Activated naive CD4-positive, alpha-beta T cell treated with anti-CD3 and anti-CD28 coated beads for 36 hours (primary cell): Measurements from ENCODE around the gene FTO. TPM values are rescaled to one million over a fixed set of nuclear protein-coding genes. Genes with fewer than 3 reads are reported as not detected.

Source experiments
- CTCF ChIA-PET: fragments of 350-600 bp; sonication (Branson Sonifier 250); formaldehyde crosslinking; loops from one replicate; lab custom pipeline; 2021; ENCODE audit warnings: antibody characterized with exemption; lab: Charles Lee
- DNase-seq: peaks from one replicate; pipeline ENCODE4 v3.0.0-alpha.2; 2020
- H3K27ac Mint-ChIP-seq: one replicate; pipeline ENCODE4 v1.8.0; 2021; ENCODE audit warnings: mild to moderate bottlenecking, mixed read lengths
- H3K27me3 Mint-ChIP-seq: one replicate; pipeline ENCODE4 v1.8.0; 2021; ENCODE audit warnings: low read depth, mixed read lengths
- H3K36me3 Mint-ChIP-seq: one replicate; pipeline ENCODE4 v1.8.0; 2021; ENCODE audit warnings: low read depth, mixed read lengths
- H3K4me1 Mint-ChIP-seq: one replicate; pipeline ENCODE4 v1.8.0; 2021; ENCODE audit warnings: low read depth, mixed read lengths
- H3K4me3 Mint-ChIP-seq: one replicate; pipeline ENCODE4 v1.8.0; 2021; ENCODE audit warnings: mild to moderate bottlenecking, moderate library complexity, mixed read lengths
- H3K9me3 Mint-ChIP-seq: one replicate; pipeline ENCODE4 v1.8.0; 2021; ENCODE audit warnings: mixed read lengths
- intact Hi-C: fragments of 100-400 bp; cut with micrococcal nuclease; formaldehyde crosslinking; loops from one replicate; pipeline ENCODE4 v1.15.1; 2023
- total RNA-seq, 2 experiments: library from RNA; stranded (reverse); gene quantifications; one replicate each; pipeline ENCODE4 v1.2.3, GENCODE V29; 2021

FTO gene
- total RNA-seq, 2 experiments from 2014 or later: 60.2 to 63.9 TPM

- Mint-ChIP-seq H3K4me1 (no peaks in the 10 kb centered on the region), H3K9me3 (no peaks in the 10 kb centered on the region), H3K4me3 (no peak overlapping the region), H3K27me3 (no peaks in the 10 kb centered on the region), H3K27ac (no peak overlapping the region), H3K36me3 (peaks cover 2% of the 10 kb centered on the region)
- no peak for DNase-seq
- CTCF ChIA-PET: no interaction called here
- intact Hi-C loops: no loop called here
Observed at GRCh38 chr16:53982631-53983042, 278.7 kb downstream of the FTO start.

- CTCF ChIA-PET: no interaction called here
- Mint-ChIP-seq H3K27ac (no peak overlapping the region), H3K27me3 (no peaks in the 10 kb centered on the region), H3K9me3 (no peaks in the 10 kb centered on the region), H3K4me3 (no peak overlapping the region), H3K36me3 (peaks cover 2% of the 10 kb centered on the region), H3K4me1 (no peaks in the 10 kb centered on the region)
- DNase-seq: no peak
- intact Hi-C loops: no loop called here
Observed at GRCh38 chr16:53984936-53985335, 281.0 kb downstream of the FTO start.

GRCh38 chr16:53985861-53986260 is 281.9 kb downstream of the FTO start:
- CTCF ChIA-PET: interaction anchor here (1.7 kb wide), 1 partner anchor 8 kb away, joined by 5 read pairs; no protein-coding TSS in a partner anchor
- intact Hi-C loops: no loop called here
- Mint-ChIP-seq H3K4me1 (peaks cover under 1% of the 10 kb centered on the region), H3K27ac (no peak overlapping the region), H3K9me3 (no peaks in the 10 kb centered on the region), H3K36me3 (peaks cover 2% of the 10 kb centered on the region), H3K4me3 (no peak overlapping the region), H3K27me3 (no peaks in the 10 kb centered on the region)
- DNase-seq: no peak

- DNase-seq: no peak
- H3K4me3 Mint-ChIP-seq: no peak overlapping the region
- intact Hi-C loops: no loop called here
- no peak overlapping the region for H3K27ac Mint-ChIP-seq
- H3K36me3 Mint-ChIP-seq: peaks cover 2% of the 10 kb centered on the region
- H3K27me3 Mint-ChIP-seq: no peaks in the 10 kb centered on the region
- no peaks in the 10 kb centered on the region for H3K9me3 Mint-ChIP-seq
- CTCF ChIA-PET: interaction anchor here (0.8 to 1.7 kb wide), 2 partner anchors 9 to 98 kb away, joined by 3 to 5 read pairs; no protein-coding TSS in a partner anchor
- peaks cover 6% of the 10 kb centered on the region for H3K4me1 Mint-ChIP-seq
Observed at GRCh38 chr16:53986793-53987192, 282.8 kb downstream of the FTO start.

GRCh38 chr16:53988136-53988535 is 284.2 kb downstream of the FTO start:
- intact Hi-C loops: no loop called here
- H3K27ac Mint-ChIP-seq: no peak overlapping the region

GRCh38 chr16:53989597-53989996 is 285.6 kb downstream of the FTO start:
- H3K4me1 Mint-ChIP-seq: peaks cover 6% of the 10 kb centered on the region
- CTCF ChIA-PET: no interaction called here
- H3K4me3 Mint-ChIP-seq: no peak overlapping the region
- no peaks in the 10 kb centered on the region for H3K9me3 Mint-ChIP-seq
- H3K27me3 Mint-ChIP-seq: no peaks in the 10 kb centered on the region
- no peak overlapping the region for H3K27ac Mint-ChIP-seq
- intact Hi-C loops: no loop called here
- DNase-seq: no peak
- peaks cover 2% of the 10 kb centered on the region for H3K36me3 Mint-ChIP-seq

More at GRCh38 chr16:53988136-53988535, 284.2 kb downstream of the FTO start:
- no peak overlapping the region for H3K4me3 Mint-ChIP-seq
- DNase-seq: no peak
- CTCF ChIA-PET: interaction anchor here (0.5 kb wide), 1 partner anchor 85 kb away, joined by 3 read pairs; no protein-coding TSS in a partner anchor
- H3K9me3 Mint-ChIP-seq: no peaks in the 10 kb centered on the region
- H3K4me1 Mint-ChIP-seq: peaks cover 6% of the 10 kb centered on the region
- H3K36me3 Mint-ChIP-seq: peaks cover 3% of the 10 kb centered on the region
- no peaks in the 10 kb centered on the region for H3K27me3 Mint-ChIP-seq

GRCh38 chr16:53991754-53992378 is 287.9 kb downstream of the FTO start:
- CTCF ChIA-PET: no interaction called here
- Mint-ChIP-seq H3K4me1 (peaks cover 6% of the 10 kb centered on the region), H3K9me3 (no peaks in the 10 kb centered on the region), H3K27ac (no peak overlapping the region), H3K4me3 (no peak overlapping the region), H3K27me3 (no peaks in the 10 kb centered on the region), H3K36me3 (peaks cover 12% of the 10 kb centered on the region)
- intact Hi-C loops: no loop called here
- DNase-seq: no peak

GRCh38 chr16:53995378-53995777 is 291.4 kb downstream of the FTO start:
- H3K27me3 Mint-ChIP-seq: no peaks in the 10 kb centered on the region
- no peak for DNase-seq
- no peak overlapping the region for H3K27ac Mint-ChIP-seq
- CTCF ChIA-PET: no interaction called here
- intact Hi-C loops: no loop called here
- H3K36me3 Mint-ChIP-seq: peaks cover 16% of the 10 kb centered on the region
- no peak overlapping the region for H3K4me3 Mint-ChIP-seq
- no peaks in the 10 kb centered on the region for H3K9me3 Mint-ChIP-seq
- peaks cover 6% of the 10 kb centered on the region for H3K4me1 Mint-ChIP-seq

- DNase-seq: no peak
- peaks cover 16% of the 10 kb centered on the region for H3K36me3 Mint-ChIP-seq
- intact Hi-C loops: no loop called here
- CTCF ChIA-PET: interaction anchor here (0.7 kb wide), 1 partner anchor 930 kb away, joined by 3 read pairs; no protein-coding TSS in a partner anchor
- no peaks in the 10 kb centered on the region for H3K27me3 Mint-ChIP-seq
- no peaks in the 10 kb centered on the region for H3K4me1 Mint-ChIP-seq
- no peak overlapping the region for H3K4me3 Mint-ChIP-seq
- no peak overlapping the region for H3K27ac Mint-ChIP-seq
- H3K9me3 Mint-ChIP-seq: no peaks in the 10 kb centered on the region
Observed at GRCh38 chr16:53996961-53997360, 293.0 kb downstream of the FTO start.

- peaks cover 15% of the 10 kb centered on the region for H3K36me3 Mint-ChIP-seq
- intact Hi-C loops: no loop called here
- CTCF ChIA-PET: no interaction called here
- no peaks in the 10 kb centered on the region for H3K27me3 Mint-ChIP-seq
- no peaks in the 10 kb centered on the region for H3K9me3 Mint-ChIP-seq
- no peak for DNase-seq
- no peak overlapping the region for H3K27ac Mint-ChIP-seq
- no peaks in the 10 kb centered on the region for H3K4me1 Mint-ChIP-seq
- no peak overlapping the region for H3K4me3 Mint-ChIP-seq
Observed at GRCh38 chr16:53998024-53998810, 294.3 kb downstream of the FTO start.

GRCh38 chr16:53998966-53999522 is 295.1 kb downstream of the FTO start:
- Mint-ChIP-seq H3K4me3 (no peak overlapping the region), H3K36me3 (peaks cover 15% of the 10 kb centered on the region), H3K9me3 (no peaks in the 10 kb centered on the region), H3K27me3 (no peaks in the 10 kb centered on the region), H3K4me1 (no peaks in the 10 kb centered on the region), H3K27ac (no peak overlapping the region)
- DNase-seq: no peak
- intact Hi-C loops: no loop called here
- CTCF ChIA-PET: no interaction called here

GRCh38 chr16:53999841-54000240 is 295.9 kb downstream of the FTO start:
- intact Hi-C loops: no loop called here
- Mint-ChIP-seq H3K9me3 (no peaks in the 10 kb centered on the region), H3K27me3 (no peaks in the 10 kb centered on the region), H3K27ac (no peak overlapping the region), H3K4me1 (no peaks in the 10 kb centered on the region), H3K4me3 (no peak overlapping the region), H3K36me3 (peaks cover 14% of the 10 kb centered on the region)
- DNase-seq: no peak
- CTCF ChIA-PET: no interaction called here
